Panc1 (cell line): ENCODE measurements around the gene ATF2.

Source experiments
- CTCF ChIP-seq: fragments of 450-650 bp; IDR thresholded peaks from 2 replicates; pipeline ENCODE4 v1.5.1; 2017; ENCODE audit warnings: mild to moderate bottlenecking
- POLR2AphosphoS5 ChIP-seq: IDR thresholded peaks from 2 replicates; pipeline ENCODE4 v1.6.1; 2012; ENCODE audit warnings: mild to moderate bottlenecking, low read depth, low read length, moderate library complexity
- REST ChIP-seq, 2 experiments: IDR thresholded peaks; 2 replicates each; pipeline ENCODE4 v1.6.1; 2011 to 2012; ENCODE audit warnings: low read depth in 2 of 2, control low read depth in 1 of 2, low read length in 1 of 2, mild to moderate bottlenecking in 1 of 2, moderate library complexity in 1 of 2; ENCODE audit not compliant: insufficient read depth in 1 of 2
- SIN3A ChIP-seq: IDR thresholded peaks from 2 replicates; pipeline ENCODE4 v1.6.1; 2012; ENCODE audit warnings: low read depth, mild to moderate bottlenecking, low read length, moderate library complexity, borderline replicate concordance; ENCODE audit not compliant: insufficient read depth
- TCF7L2 ChIP-seq: IDR thresholded peaks from 2 replicates; pipeline ENCODE4 v1.6.1; 2011; ENCODE audit warnings: mild to moderate bottlenecking, low read depth, low read length, inconsistent platforms

GRCh38 chr2:175183674-175184073 lies 15.7 kb upstream of the ATF2 start:
- no peak for TF ChIP-seq REST (IDR thresholded peaks at IDR 0.05; ENCODE audit: insufficient read depth in 1 of 2, low read depth in 2 of 2, low read length in 1 of 2)
- no peak for TF ChIP-seq CTCF
- TF ChIP-seq POLR2AphosphoS5: no peak
- no peak for TF ChIP-seq SIN3A
- no peak for TF ChIP-seq TCF7L2
